GM19099 (cell line): ENCODE results near the gene NPAS3.

Experiments used
- POLR2A ChIP-seq: IDR thresholded peaks from 3 replicates; pipeline ENCODE4 v1.6.1; 2011; ENCODE audit warnings: low read depth; ENCODE audit not compliant: insufficient read length; ENCODE audit errors: extremely low read depth

NPAS3 gene

DNA sequence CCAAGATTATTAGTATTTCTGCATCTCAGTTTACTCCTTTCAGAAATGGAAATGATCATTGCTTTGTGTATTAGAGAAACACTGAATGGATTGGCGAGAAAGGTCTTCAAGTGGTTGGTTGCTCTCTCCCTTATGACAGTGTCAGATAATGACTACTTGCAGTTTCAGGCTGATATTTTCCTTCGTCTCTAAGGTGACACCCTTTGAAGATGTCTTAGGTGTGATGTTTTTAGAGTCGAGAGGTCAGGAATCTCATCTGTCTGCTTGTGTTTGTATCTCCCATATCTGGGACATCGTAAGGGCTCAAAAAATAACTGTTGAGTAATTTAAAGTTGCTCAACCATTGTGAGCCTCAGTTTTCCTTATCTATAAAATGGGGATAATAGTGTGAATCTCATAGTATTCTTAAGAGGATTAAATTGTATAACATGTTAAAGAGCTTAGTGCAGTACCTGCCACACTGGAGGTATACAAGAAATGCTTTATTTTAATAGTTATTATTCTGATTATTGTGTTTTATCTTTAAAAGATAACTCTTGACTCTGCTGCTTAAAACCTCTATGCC lies 40.1 kb downstream of the NPAS3 start:
- TF ChIP-seq POLR2A, result no peak

DNA sequence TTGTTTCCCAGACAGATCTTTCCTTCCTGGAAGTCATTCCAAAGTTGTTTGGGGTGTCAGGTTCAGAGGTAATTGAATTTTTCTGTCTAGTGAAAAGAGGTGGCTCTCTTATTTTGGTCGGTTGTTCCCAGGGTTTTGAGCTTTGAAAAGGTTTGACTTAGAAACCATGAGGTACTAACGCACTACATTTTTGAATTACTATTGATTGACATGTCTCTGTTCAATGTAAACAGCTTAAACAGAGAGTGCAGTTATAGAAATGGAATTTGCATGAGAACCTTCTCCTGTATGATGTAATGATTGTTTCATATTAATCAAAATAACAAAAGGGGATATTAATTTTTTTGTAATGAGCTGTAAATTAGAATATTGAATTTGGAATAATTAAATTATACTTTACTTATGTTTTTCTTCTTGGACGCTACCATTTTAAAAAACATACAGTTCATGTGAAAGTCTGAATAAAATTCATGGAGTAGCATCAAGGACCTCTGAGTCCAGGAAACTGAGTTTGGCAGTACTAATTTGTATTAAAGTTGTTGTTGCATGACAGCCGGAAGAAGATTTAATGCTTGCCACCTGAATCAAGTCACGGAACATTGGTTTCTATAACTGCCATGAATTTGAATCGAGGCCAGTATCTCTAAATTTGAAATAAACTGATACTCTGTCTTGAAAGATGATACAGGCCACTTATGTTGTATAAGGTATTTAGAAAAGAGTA lies 41.7 kb downstream of the NPAS3 start:
- no peak for TF ChIP-seq POLR2A

DNA sequence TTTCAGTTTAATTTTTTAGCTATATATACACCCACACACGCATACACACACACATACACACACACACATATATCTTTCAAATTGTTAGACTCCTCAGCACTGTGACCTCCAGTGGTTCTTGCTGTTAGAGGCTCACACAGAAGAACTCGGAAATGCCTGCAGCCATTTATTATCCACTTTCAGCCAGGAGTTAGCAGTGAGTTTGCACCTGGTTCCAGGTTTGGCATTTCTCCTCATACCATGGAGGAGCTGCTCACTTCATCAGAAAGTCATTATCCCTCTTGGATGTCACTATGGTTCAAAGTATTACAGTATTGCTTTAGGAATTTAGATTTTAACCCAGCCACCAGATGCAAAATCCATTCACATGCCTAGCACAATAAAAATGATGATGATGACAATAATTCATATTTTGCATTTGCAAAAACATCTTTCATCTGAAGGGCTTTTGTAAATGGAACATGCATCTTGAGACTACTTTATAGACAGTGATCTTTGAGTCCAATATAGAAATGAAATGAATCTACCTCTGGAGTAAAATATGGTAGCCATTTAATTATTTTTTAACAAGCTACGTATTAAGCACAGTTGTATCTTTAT lies 42.3 kb downstream of the NPAS3 start:
- TF ChIP-seq POLR2A, result no peak

DNA sequence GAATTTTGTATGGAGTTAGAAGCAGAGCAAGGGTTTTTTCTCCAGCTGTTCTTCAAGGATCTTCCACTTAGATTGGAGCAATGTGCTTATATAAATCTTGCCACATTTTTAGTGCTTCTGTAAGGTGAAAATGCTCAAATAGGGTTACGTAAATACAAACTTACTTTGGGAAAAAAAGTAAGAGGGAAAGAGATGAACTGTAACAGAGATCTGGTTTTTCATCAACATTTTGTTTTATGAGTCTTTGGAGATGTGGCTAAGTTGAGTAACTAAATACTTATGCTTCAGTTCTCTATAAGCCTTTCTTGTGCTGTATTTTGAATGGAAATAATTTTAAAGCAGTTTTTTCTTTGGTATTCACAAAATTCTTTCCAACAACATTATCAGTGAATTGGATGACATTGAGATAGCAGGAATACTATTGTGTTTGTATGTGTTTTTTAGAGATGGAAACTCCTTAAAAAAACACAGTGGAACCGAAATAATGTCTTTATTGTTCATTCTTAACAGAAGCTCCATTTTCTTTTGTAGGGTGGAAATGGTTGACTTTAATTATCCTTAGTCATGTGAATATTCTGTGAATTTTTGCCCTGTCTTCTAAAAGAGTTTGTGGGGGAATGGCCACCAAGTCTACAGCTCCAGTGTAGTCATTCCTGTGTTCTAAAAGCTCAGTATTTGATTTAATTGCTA lies 45.7 kb downstream of the NPAS3 start:
- no peak for TF ChIP-seq POLR2A

DNA sequence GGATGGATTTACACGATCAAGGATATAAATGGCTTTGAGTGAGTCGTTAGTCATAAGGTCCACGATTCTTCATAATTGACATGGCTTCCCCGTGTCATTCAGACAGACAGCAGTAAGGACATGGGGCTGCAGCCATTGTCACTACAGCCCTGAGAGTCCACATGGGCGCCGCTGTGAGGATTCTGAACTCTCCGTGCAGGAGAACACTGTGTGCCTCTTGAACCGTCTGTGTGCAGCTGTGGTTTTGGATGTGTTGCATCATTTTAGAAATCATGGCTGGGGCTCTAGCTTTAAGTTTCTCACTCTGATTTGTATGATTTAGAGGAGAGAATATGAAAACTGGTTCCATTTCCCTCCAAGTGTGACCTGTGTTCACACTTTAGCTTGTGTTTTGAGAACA lies 47.2 kb downstream of the NPAS3 start:
- no peak for TF ChIP-seq POLR2A

DNA sequence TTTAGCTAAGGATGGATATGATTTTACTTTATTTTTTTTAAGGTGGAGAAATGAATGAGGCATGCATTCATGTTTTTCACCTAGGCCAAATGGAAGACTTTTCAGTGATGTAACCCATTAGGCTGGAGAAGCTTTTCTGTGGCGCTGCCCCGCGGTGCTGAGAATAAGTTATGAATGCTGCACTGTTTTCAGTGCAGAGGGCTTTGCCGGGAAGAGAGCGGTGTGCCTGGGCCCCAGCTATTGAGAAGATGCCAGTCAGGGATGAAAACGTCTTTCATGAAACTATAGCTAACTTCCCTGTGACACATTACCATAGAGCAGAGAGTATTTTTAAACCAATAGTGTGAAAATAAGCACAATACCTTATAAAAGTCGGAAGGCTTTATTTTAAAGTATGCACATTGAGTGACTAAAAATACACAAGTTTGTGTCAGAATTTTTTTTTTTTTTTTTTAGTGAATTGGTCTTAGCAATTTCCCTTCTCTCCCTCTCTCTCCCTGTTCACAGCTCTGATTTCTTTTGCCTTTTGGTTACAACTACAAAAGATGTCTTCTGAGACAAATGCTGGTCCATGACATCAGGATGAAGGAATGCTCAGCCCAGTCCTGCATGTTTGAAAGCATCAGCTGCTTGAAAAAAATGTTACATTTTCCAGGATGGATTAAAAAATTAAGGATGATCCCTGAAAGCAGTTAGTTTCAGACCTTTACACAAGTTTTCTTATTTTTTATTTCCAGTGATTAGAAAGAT lies 48.3 kb downstream of the NPAS3 start:
- no peak for TF ChIP-seq POLR2A

DNA sequence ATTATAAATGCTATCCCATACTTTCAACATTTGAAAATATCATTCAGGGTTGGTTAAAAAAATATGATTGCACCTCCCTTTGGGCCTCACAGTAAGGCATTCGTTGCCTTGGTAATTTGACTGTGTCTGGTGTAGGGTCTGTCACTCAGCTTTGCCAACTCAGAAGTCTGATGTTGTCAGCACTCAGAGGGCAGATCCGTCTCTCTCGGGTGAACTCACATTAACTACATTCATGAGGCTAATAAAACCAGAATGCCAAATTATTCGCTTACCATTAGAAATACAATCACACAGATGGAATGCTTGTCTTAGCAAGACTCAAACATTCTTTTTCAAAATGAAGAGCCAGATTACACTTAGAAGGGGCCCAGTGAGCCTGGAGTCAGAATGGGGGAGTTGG lies 53.0 kb downstream of the NPAS3 start:
- no peak for TF ChIP-seq POLR2A

DNA sequence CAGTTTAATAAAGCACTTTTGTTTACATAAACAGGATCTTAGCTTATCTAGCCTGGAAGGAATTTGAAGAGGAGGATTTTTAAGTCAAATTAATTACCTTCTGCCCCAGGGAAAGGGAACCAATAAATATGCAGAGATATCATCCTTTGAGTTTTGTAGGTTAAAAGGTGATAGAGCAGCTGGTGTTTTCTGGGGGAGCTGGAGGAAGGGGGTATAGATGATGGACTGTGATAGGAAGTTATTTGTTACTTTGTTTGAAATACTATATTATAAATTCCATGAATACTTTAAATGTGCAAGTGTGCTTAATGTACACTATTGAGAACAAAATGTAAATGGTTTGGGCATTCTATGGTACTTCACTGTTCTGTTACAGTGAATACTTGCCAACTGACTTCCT lies 55.2 kb downstream of the NPAS3 start:
- TF ChIP-seq POLR2A, result no peak

DNA sequence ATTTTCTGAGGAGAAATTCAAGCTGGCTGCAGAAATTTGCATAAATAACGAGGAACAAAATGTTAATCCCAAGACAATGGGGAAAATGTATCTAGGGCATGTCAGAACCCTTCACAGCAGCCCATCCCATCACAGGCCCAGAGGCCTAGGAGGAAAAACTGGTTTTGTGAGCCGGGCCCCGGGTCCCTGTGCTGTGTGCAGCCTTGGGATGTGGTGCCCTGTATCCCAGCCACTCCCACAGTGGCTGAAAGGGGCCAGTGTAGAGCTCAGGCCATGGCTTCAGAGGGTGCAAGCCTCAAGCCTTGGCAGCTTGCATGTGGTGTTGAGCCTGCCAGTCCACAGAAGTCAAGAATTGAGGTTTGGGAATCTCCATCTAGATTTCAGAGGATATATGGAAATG lies 57.7 kb downstream of the NPAS3 start:
- no peak for TF ChIP-seq POLR2A

DNA sequence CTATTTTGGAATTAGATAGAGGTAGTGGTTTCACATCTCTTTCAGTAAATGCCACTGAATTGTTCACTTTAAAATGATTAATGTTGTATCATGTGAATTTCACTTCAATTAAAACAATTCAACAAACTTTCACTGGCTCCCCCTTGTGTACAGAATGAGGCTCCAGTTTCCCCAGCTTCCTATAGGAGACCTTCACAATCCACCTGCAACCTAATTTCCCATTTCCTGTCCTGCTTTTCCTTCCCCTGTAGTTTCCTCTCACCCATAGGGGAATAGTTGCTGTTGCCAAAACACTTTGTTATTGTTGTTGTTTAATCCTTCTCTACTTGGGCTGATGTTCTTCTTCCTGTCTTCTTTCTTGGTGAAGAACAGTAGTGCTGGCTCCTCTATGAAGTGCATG lies 59.8 kb downstream of the NPAS3 start:
- TF ChIP-seq POLR2A, result no peak

DNA sequence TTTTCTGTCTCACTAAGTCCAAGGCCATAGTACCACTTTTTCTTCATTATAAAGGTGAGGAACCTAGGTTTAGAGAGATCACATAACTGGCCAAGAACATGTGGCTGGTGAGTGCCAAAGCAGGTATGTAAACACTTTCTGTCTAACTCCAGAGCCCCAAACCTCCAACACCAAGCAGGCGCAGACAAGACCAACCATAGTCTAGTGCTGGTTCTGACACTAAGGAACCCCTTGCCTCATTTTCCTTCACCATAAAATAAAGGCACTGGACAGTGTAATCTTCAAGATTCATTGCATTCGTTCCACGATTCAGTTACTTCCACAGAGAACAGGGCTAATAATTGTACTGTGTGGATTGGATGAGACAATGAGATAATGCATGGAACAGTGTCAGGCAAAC lies 71.0 kb downstream of the NPAS3 start:
- no peak for TF ChIP-seq POLR2A

DNA sequence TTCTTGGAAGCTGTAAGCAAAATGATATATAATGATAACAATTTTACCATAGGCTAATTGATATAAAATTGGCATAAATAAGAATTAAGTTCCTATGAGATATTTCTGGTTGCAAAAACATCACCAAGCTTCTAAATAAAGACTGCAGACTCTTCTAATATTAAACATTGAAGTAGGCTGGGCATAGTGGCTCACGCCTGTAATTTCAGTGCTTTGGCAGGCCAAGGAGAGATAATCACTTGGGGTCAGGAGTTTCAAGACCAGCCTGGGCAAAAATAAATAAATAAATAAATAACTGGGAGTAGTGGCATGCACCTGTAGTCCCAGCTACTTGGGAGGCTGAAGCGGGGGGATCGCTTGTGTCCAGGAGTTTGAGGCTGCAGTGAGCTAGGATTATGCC lies 71.8 kb downstream of the NPAS3 start:
- TF ChIP-seq POLR2A, result no peak

DNA sequence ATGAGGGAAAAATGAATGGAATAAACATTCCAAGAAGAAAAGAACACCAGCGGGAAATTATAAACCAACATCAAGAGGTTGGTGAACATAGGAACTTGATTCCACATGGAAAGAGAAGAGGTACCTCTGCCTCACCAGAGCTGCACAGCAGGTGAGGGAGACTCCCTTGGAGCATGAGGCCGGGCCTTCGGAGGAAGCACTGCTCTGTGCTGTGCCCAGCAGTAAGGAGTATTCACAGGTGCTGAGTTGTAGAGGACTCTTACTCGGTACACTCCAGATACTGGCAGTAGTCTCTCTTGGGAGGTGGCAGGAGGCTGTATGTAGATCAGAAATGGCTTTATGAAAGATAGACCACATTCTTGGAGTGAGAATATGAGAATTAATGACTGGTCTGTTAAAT lies 76.0 kb downstream of the NPAS3 start:
- TF ChIP-seq POLR2A, result no peak

DNA sequence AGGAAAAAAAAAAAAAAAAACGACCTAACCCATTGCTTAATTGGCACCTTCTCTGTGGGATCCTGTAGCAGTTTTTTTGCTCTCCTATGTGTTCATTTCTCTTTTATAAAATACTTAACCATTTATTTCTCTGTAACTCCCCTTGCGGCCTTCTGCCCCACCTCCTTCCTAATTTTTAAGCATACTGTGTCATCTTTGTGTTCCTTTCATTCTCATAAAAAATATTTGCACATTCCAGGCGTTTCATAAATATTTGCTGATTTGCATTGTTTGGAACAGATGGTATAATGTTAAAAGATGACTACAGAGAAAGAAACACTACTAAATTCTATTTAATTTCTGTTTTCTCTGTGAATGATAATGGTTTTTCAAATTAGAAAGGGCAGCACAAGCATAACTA lies 77.9 kb downstream of the NPAS3 start:
- no peak for TF ChIP-seq POLR2A

DNA sequence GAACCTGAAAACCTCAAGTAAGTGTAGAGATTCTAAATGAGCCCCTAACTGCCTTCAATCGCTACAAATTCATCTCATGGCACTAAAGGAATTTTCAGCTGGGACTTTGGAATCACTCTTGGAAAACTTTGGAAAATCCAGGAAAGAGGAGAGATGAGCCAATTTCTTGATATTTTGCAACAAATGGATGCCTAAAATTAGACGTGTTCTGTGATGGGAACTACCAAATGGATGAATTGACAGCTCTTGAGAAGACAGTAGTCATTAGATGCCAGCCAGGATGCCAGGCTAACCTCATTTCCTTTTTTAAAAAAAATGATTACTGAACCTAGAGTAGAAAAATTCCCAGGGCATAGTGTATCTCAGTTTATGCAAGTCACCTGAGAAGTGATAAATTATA lies 78.3 kb downstream of the NPAS3 start:
- no peak for TF ChIP-seq POLR2A

DNA sequence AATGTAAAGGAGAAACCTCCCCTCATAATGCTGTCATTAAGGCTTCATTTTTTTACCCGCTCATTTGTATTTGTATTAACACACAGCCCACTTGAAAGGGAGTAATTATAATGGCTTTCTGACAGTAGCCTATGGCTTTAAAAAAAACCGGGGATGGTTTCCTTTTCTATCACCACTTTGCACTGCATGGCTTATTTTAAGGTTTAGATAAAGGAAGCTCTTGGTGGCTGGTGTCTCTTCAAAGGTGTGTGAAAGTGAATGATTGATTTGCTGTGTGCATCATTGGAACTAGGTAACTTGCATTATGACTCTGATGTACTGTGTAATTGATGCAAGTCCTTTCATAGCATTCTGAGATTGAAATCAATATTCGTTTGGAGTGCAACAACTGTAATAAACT lies 80.7 kb downstream of the NPAS3 start:
- no peak for TF ChIP-seq POLR2A

DNA sequence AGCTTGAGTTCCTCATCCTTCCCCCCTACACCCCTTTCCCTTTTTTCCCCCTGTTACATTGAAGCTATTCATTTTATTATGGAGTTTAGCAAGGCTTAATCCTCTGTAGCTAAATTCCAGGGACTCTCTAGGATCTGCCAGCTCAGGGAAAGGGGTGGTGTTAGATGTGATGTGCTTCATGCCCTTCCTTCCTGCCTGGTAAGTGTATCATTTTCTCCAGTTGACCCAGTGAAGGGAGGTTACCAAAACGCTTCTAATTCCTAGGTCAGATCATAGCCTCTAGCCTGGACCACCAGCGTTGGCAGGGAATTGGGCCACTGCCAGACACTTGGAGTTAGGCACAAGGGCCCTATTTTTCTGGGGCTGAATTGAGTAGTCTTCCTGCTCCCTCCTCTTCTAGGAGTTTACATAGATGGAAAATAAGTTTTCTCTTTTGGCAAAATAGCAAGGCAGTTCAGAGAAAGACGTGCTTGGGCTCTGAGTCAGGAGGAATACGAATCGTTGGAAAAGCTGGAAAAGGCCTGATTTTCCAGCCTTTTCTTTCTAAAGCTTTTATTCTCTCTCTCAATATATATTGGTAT lies 88.3 kb downstream of the NPAS3 start:
- TF ChIP-seq POLR2A, result no peak
